GM23338 (cell line): ENCODE measurements around the gene SCIN. TPM values are rescaled to one million over a fixed set of nuclear protein-coding genes. Genes with fewer than 3 reads are reported as not detected.

ENCODE experiments used
- ATAC-seq: fragments of 200-7000 bp; cut with Tn5 transposase; 3 replicates; pipeline ENCODE4 v1.9.1; 2020
- DNase-seq: peaks from one replicate; pipeline ENCODE4 v3.0.0-alpha.2; 2015; ENCODE audit warnings: low spot score
- H2AFZ ChIP-seq: fragments of 200-600 bp; sonication (generic); 2 replicates; pipeline ENCODE4 v1.8.0; 2016; ENCODE audit warnings: antibody characterized with exemption, mild to moderate bottlenecking, moderate library complexity
- H3F3A ChIP-seq: fragments of 200-600 bp; sonication (generic); replicated peaks from 2 replicates; pipeline ENCODE4 v1.8.0; 2017; ENCODE audit warnings: antibody characterized with exemption, mixed run types, low read depth
- H3K27ac ChIP-seq: fragments of 200-600 bp; sonication (generic); 2 replicates; pipeline ENCODE4 v1.6.1; 2016; ENCODE audit warnings: low read depth
- H3K27me3 ChIP-seq: fragments of 200-600 bp; sonication (generic); 2 replicates; pipeline ENCODE4 v1.8.0; 2016; ENCODE audit warnings: mild to moderate bottlenecking, mixed run types, moderate library complexity; ENCODE audit not compliant: insufficient read depth
- H3K36me3 ChIP-seq: fragments of 200-600 bp; sonication (generic); 2 replicates; pipeline ENCODE4 v1.8.0; 2016; ENCODE audit warnings: mild to moderate bottlenecking; ENCODE audit not compliant: insufficient read depth
- H3K4me1 ChIP-seq: fragments of 200-600 bp; sonication (generic); 2 replicates; pipeline ENCODE4 v1.8.0; 2016; ENCODE audit warnings: mild to moderate bottlenecking, moderate library complexity; ENCODE audit not compliant: insufficient read depth
- H3K4me2 ChIP-seq: fragments of 200-600 bp; sonication (generic); 2 replicates; pipeline ENCODE4 v1.7.1; 2017; ENCODE audit warnings: mixed run types
- H3K4me3 ChIP-seq: fragments of 200-600 bp; sonication (generic); 2 replicates; pipeline ENCODE4 v1.6.1; 2016; ENCODE audit warnings: mixed run types
- H3K79me2 ChIP-seq: fragments of 200-600 bp; sonication (generic); replicated peaks from 2 replicates; pipeline ENCODE4 v1.8.0; 2017; ENCODE audit warnings: mild to moderate bottlenecking; ENCODE audit not compliant: insufficient read depth
- H3K9me2 ChIP-seq: fragments of 200-600 bp; sonication (generic); 2 replicates; pipeline ENCODE4 v1.8.0; 2017; ENCODE audit not compliant: insufficient read depth
- H4K20me1 ChIP-seq: fragments of 200-600 bp; sonication (generic); replicated peaks from 2 replicates; pipeline ENCODE4 v1.8.0; 2017; ENCODE audit warnings: mild to moderate bottlenecking; ENCODE audit not compliant: insufficient read depth
- H3K27ac Mint-ChIP-seq: 2 replicates; pipeline ENCODE4 v1.8.0; 2020; ENCODE audit warnings: inconsistent platforms, mild to moderate bottlenecking, moderate library complexity, mixed read lengths
- H3K27me3 Mint-ChIP-seq: 3 replicates; pipeline ENCODE4 v1.8.0; 2022; ENCODE audit warnings: low read depth, mild to moderate bottlenecking, moderate library complexity, mixed read lengths, inconsistent platforms; ENCODE audit not compliant: insufficient read depth, poor library complexity
- H3K36me3 Mint-ChIP-seq: 3 replicates; pipeline ENCODE4 v1.8.0; 2021; ENCODE audit warnings: low read depth, mild to moderate bottlenecking, inconsistent platforms, moderate library complexity, mixed read lengths
- H3K4me1 Mint-ChIP-seq: 3 replicates; pipeline ENCODE4 v1.8.0; 2020; ENCODE audit warnings: mild to moderate bottlenecking, inconsistent platforms, mixed read lengths
- H3K4me3 Mint-ChIP-seq: 3 replicates; pipeline ENCODE4 v1.8.0; 2021; ENCODE audit warnings: moderate library complexity, mild to moderate bottlenecking, inconsistent platforms, mixed read lengths
- H3K9me3 Mint-ChIP-seq: 3 replicates; pipeline ENCODE4 v1.8.0; 2020; ENCODE audit warnings: moderate library complexity, mild to moderate bottlenecking, inconsistent platforms, mixed read lengths
- CREB1 ChIP-seq: fragments of 250-450 bp; sonication (Bioruptor Pico); IDR thresholded peaks from 2 replicates; pipeline ENCODE4 v1.5.0; 2020; ENCODE audit warnings: low read depth, mild to moderate bottlenecking, moderate library complexity
- CTCF ChIP-seq, 2 experiments: fragments of 200-600 bp in 1 of 2; sonication (generic) in 1 of 2; conservative IDR thresholded peaks; 2 replicates each; pipeline versions ENCODE4 v1.5.1 to v1.6.1; 2016 to 2017; ENCODE audit warnings: antibody characterized with exemption in 2 of 2, low read depth in 2 of 2, mild to moderate bottlenecking in 2 of 2, moderate library complexity in 1 of 2
- ETS1 ChIP-seq: IDR thresholded peaks from 2 replicates; pipeline ENCODE4 v1.6.1; 2016; ENCODE audit warnings: antibody characterized with exemption
- EZH2 ChIP-seq: fragments of 200-600 bp; sonication (generic); IDR thresholded peaks from one replicate; pipeline ENCODE4 v1.8.0; 2017; ENCODE audit warnings: antibody characterized with exemption, mild to moderate bottlenecking, low read depth; ENCODE audit not compliant: unreplicated experiment
- EZH2phosphoT487 ChIP-seq: fragments of 200-600 bp; sonication (generic); IDR thresholded peaks from one replicate; pipeline ENCODE4 v1.8.1; 2018; ENCODE audit warnings: antibody characterized with exemption; ENCODE audit not compliant: unreplicated experiment
- JUNB ChIP-seq: IDR thresholded peaks from one replicate; pipeline ENCODE4 v1.6.1; 2016; ENCODE audit warnings: antibody characterized with exemption; ENCODE audit not compliant: unreplicated experiment
- NANOG ChIP-seq: IDR thresholded peaks from 2 replicates; pipeline ENCODE4 v1.6.1; 2016; ENCODE audit warnings: antibody characterized with exemption, borderline replicate concordance
- POLR2AphosphoS5 ChIP-seq: IDR thresholded peaks from 2 replicates; pipeline ENCODE4 v1.6.1; 2016; ENCODE audit warnings: antibody characterized with exemption, low read depth
- REST ChIP-seq: IDR thresholded peaks from one replicate; pipeline ENCODE4 v1.6.1; 2018; ENCODE audit warnings: antibody characterized with exemption; ENCODE audit not compliant: unreplicated experiment
- STAT1 ChIP-seq: IDR thresholded peaks from one replicate; pipeline ENCODE4 v1.6.1; 2016; ENCODE audit warnings: antibody characterized with exemption; ENCODE audit not compliant: unreplicated experiment
- ZNF114 ChIP-seq: fragments of 250-450 bp; sonication (Bioruptor Pico); IDR thresholded peaks from 2 replicates; pipeline ENCODE4 v1.5.0; 2020; ENCODE audit warnings: mild to moderate bottlenecking, moderate library complexity
- ZNF331 ChIP-seq: fragments of 250-450 bp; sonication (Bioruptor Pico); IDR thresholded peaks from 2 replicates; pipeline ENCODE4 v1.5.0; 2020; ENCODE audit warnings: low read depth, mild to moderate bottlenecking, moderate library complexity
- ZNF462 ChIP-seq: fragments of 250-450 bp; sonication (Bioruptor Pico); IDR thresholded peaks from 2 replicates; pipeline ENCODE4 v1.5.0; 2020; ENCODE audit warnings: mild to moderate bottlenecking, moderate library complexity
- polyA plus RNA-seq: library from polyadenylated mRNA; unstranded; fragments of >200 nt; fragmentation: Nextera tagmentation; extraction: Ambion mirVana; gene quantifications from 2 replicates; pipeline ENCODE4 v1.2.1, GENCODE V29; 2016
- total RNA-seq: library from RNA; depleted of rRNA; stranded (reverse); fragments of >200 nt; shearing (Covaris generic); gene quantifications from 2 replicates; pipeline ENCODE4 v1.2.3, GENCODE V29; 2014

Gene SCIN
- total and polyA plus RNA-seq, 2 experiments from 2014 or later: 0.80 to 0.92 TPM

GRCh38 chr7:12690041-12690878 is 119.7 kb downstream of the SCIN start:
- Mint-ChIP-seq H3K27ac (no peak overlapping the region; the same call in 1 of the 2 replicates), H3K4me3 (peak overlapping the region; percentile 86), H3K4me1 (peaks cover 27% of the 10 kb centered on the region), H3K27me3 (no peaks in the 10 kb centered on the region), H3K36me3 (peaks cover 13% of the 10 kb centered on the region; the same call in 2 of the 3 replicates), H3K9me3 (no peaks in the 10 kb centered on the region; the same call in 2 of the 3 replicates)
- peaks cover 27% of the 10 kb centered on the region for H3K4me1 ChIP-seq
- no peak overlapping the region for H2AFZ ChIP-seq
- H3K9me2 ChIP-seq: no peaks in the 10 kb centered on the region
- H3K27ac ChIP-seq: no peak overlapping the region
- no peaks in the 10 kb centered on the region for H3K27me3 ChIP-seq
- peaks cover 4% of the 10 kb centered on the region for H4K20me1 ChIP-seq
- H3K4me2 ChIP-seq: peak overlapping the region; percentile 84
- no peaks in the 10 kb centered on the region for H3F3A ChIP-seq
- H3K4me3 ChIP-seq: peak overlapping the region; percentile 69
- no peak for ATAC-seq
- no peaks in the 10 kb centered on the region for H3K36me3 ChIP-seq
- TF ChIP-seq ETS1 (no peak), JUNB (no peak), STAT1 (no peak), ZNF331 (CRISPR knock-in tag) (no peak), EZH2 (no peak), EZH2phosphoT487 (no peak), ZNF114 (CRISPR knock-in tag) (no peak), POLR2AphosphoS5 (no peak), NANOG (no peak), CTCF (conservative IDR thresholded peaks at IDR 0.05; ENCODE audit: low read depth in 2 of 2) (no peak), CREB1 (CRISPR knock-in tag) (no peak), ZNF462 (CRISPR knock-in tag) (no peak), REST (no peak)
- no peak for DNase-seq
- H3K79me2 ChIP-seq: peaks cover 66% of the 10 kb centered on the region
